ENCODE measurements around the gene PRDM5.

GRCh38 chr4:120971884-120972283, 49.4 kb upstream of the PRDM5 start:
- no peak for TF ChIP-seq POLR2A (IDR thresholded peaks at IDR 0.05)
- TF ChIP-seq, protein P1, sequence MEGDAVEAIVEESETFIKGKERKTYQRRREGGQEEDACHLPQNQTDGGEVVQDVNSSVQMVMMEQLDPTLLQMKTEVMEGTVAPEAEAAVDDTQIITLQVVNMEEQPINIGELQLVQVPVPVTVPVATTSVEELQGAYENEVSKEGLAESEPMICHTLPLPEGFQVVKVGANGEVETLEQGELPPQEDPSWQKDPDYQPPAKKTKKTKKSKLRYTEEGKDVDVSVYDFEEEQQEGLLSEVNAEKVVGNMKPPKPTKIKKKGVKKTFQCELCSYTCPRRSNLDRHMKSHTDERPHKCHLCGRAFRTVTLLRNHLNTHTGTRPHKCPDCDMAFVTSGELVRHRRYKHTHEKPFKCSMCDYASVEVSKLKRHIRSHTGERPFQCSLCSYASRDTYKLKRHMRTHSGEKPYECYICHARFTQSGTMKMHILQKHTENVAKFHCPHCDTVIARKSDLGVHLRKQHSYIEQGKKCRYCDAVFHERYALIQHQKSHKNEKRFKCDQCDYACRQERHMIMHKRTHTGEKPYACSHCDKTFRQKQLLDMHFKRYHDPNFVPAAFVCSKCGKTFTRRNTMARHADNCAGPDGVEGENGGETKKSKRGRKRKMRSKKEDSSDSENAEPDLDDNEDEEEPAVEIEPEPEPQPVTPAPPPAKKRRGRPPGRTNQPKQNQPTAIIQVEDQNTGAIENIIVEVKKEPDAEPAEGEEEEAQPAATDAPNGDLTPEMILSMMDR (IDR thresholded peaks at IDR 0.05), result no peak

All from body of pancreas (tissue), 4 donors.